Measurements from ENCODE around the gene IP6K3. TPM values are rescaled to one million over a fixed set of nuclear protein-coding genes. Genes with fewer than 3 reads are reported as not detected.

Gene IP6K3
- total RNA-seq, 5 donors from 2014 or later (not counting 1 experiment from before 2014, with no cell fraction given): not detected

DNA sequence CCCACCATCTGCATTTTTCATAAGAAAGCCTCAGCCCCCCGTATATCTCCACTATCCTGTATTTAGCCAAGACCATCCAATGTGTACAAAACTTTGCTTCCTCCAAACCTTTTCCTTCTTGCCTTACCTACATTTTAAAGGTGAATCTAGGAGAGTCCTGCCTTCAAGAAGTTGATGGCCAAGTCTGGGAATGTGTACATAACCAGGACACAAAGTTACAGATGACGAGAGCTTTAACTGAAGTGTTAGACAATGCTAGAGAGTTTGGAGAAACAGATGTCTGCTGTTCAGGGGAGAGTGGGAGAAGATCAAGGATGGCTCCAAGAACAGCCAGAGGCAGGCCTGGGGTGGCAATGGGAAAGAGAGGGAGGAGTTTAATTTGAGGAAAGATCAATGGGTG lies 32.9 kb downstream of the IP6K3 start:
- Histone ChIP-seq H3K27ac (ENCODE audit: low read length) (no peak overlapping the region), H3K27me3 (replicated peaks in 1 of 2; ENCODE audit: control insufficient read depth in 2 of 2, extremely low read depth in 1 of 2, insufficient read depth in 2 of 2, low read length in 1 of 2) (peaks cover 0 to 7% of the 10 kb centered on the region in 2 experiments), H3K4me3 (ENCODE audit: control insufficient read depth in 1 of 2, extremely low read depth in 1 of 2, low read length in 1 of 2) (no peak overlapping the region), H3K9me3 (no peaks in the 10 kb centered on the region), H3K4me1 (ENCODE audit: control insufficient read depth in 1 of 2, extremely low read depth in 1 of 2, insufficient read depth in 2 of 2, low read length in 2 of 2) (peaks cover 15 to 22% of the 10 kb centered on the region in 2 experiments), H3K36me3 (ENCODE audit: control insufficient read depth in 2 of 2, extremely low read depth in 1 of 2, insufficient read depth in 1 of 2, low read length in 1 of 2) (peaks cover 1 to 4% of the 10 kb centered on the region in 2 donors)
- Mint-ChIP-seq H3K27me3 (no peaks in the 10 kb centered on the region), H3K4me1 (peaks cover 25 to 27% (median 26%) of the 10 kb centered on the region in 3 donors), H3K27ac (no peak overlapping the region), H3K4me3 (no peak overlapping the region), H3K36me3 (peaks cover 9% of the 10 kb centered on the region), H3K9me3 (no peaks in the 10 kb centered on the region)
- CTCF ChIA-PET: no interaction called here
- DNase-seq: no peak
- POLR2A ChIA-PET: no interaction called here
- ATAC-seq (replicated peaks in 1 of 4): no peak
- 100% methylated on average over 1 of the region's 2 CpGs for WGBS (ENCODE audit: insufficient coverage)

DNA sequence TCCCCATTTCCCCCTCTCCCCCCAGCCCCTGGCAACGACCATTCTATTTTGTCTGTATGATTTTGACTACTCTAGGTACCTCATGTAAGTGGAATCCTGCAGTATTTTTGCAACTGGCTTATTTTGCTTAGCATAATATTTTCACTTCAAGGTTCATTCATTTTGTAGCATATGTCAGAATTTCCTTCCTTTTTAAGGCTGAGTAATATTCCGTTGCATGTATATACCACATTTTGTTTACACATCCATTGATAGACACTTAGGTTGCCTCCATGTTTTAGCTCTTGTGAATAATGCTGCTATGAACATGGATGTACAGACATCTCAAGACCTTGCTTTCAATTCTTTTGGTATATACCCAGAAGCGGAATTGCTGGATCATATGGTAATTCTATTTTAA lies 33.8 kb downstream of the IP6K3 start:
- Histone ChIP-seq H3K9me3 (no peaks in the 10 kb centered on the region), H3K4me1 (ENCODE audit: control insufficient read depth in 1 of 2, extremely low read depth in 1 of 2, insufficient read depth in 2 of 2, low read length in 2 of 2) (peaks cover 15 to 22% of the 10 kb centered on the region in 2 experiments), H3K4me3 (ENCODE audit: control insufficient read depth in 1 of 2, extremely low read depth in 1 of 2, low read length in 1 of 2) (no peak overlapping the region), H3K36me3 (ENCODE audit: control insufficient read depth in 2 of 2, extremely low read depth in 1 of 2, insufficient read depth in 1 of 2, low read length in 1 of 2) (peaks cover 4 to 10% of the 10 kb centered on the region in 2 donors), H3K27ac (ENCODE audit: low read length) (no peak overlapping the region), H3K27me3 (replicated peaks in 1 of 2; ENCODE audit: control insufficient read depth in 2 of 2, extremely low read depth in 1 of 2, insufficient read depth in 2 of 2, low read length in 1 of 2) (no peaks in the 10 kb centered on the region)
- DNase-seq (no peak), ATAC-seq (replicated peaks in 1 of 4) (no peak)
- ChIA-PET POLR2A (no interaction called here), CTCF (interaction anchor here in 1 of 2 donors (0.7 kb wide), 1 partner anchor 69 kb away, joined by 5 read pairs; no protein-coding TSS in a partner anchor)
- Mint-ChIP-seq H3K27me3 (no peaks in the 10 kb centered on the region), H3K36me3 (peaks cover 9% of the 10 kb centered on the region), H3K27ac (no peak overlapping the region), H3K4me1 (peaks cover 25 to 32% (median 27%) of the 10 kb centered on the region in 3 donors), H3K4me3 (no peak overlapping the region), H3K9me3 (no peaks in the 10 kb centered on the region)
- no CpG with 5 or more reads among the region's 3 CpGs for WGBS (ENCODE audit: insufficient coverage)

DNA sequence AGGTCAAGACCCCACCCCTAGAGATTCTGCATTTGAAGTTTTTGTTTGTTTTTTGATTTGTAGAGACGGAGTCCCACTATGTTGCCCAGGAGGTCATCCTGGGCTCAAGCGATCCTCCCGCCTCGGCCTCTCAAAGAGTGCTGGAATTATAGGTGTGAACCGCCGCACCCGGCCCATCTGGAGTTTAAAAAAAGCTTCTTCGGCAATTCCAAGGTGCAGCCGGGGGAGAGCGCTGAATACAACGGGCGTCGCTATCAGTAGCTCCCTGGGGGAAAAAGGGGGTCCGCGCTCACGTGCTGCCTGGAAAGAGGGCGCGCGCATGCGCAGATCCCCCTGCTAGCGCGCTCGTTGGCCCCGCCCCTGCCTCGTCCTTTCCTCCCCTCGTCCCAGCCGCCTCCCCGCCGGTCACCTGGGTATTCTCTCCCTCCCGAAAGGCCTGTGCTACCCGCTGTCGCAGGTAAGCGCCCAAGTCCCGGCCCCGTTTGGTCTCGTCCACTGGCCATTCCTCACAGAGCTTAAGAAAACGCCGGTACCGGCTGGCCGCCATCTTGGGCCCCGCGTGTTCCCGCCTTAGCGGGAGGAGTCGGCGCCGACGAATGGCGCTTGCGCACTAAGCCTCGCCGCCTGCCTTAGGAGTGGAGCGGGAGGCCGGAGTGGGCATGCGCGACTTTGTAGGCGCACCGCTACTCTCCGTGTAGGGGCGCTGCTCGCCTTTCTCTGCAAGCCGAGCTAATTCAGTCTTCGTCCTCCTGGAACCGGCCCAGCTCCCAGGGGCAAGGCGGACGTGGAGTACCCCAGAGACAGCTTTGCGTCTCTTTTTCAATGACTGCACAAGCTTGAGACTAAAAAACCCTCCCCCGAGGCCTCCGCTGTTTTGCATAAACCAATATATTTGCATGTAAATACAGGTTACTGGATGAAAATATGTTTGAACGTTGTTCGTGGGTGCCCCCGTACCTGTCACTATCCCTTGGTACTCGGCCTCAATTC lies 35.3 kb downstream of the IP6K3 start, which contains the start of gene UQCC2:
TSS of gene UQCC2 (minus strand) at position 561 of the 990 bp plus-strand sequence. CDS start at position 547, 14 bp downstream.
- no peaks in the 10 kb centered on the region for H3K27me3 ChIP-seq (replicated peaks in 1 of 2; ENCODE audit: control insufficient read depth in 2 of 2, extremely low read depth in 1 of 2, insufficient read depth in 2 of 2, low read length in 1 of 2)
- ChIA-PET POLR2A (interaction anchor here (0.5 to 0.9 kb wide), 11 partner anchors 9 to 1514 kb away, joined by 3 to 8 read pairs (median 4); no protein-coding TSS in a partner anchor), CTCF (interaction anchor here (0.5 to 1.6 kb wide), 30 partner anchors 10 to 1741 kb away, joined by 3 to 13 read pairs (median 3); partner anchors contain the start of genes BAK1 (in 1 of the 2) and ITPR3 (in 1 of the 2))
- H3K4me3 Mint-ChIP-seq: peak within 1 kb of the TSS; percentile 96 to 98 (median 98)
- H3K36me3 ChIP-seq (ENCODE audit: control insufficient read depth in 2 of 2, extremely low read depth in 1 of 2, insufficient read depth in 1 of 2, low read length in 1 of 2): peaks cover 4 to 11% of the 10 kb centered on the region in 2 donors
- peak; percentile 93 to 100 (median 96) for DNase-seq
- under 1% methylated on average over 62 of the region's 73 CpGs for WGBS (ENCODE audit: insufficient coverage)
- H3K27ac ChIP-seq (ENCODE audit: low read length): peak within 1 kb of the TSS; percentile 66
- H3K4me3 ChIP-seq (ENCODE audit: control insufficient read depth in 1 of 2, extremely low read depth in 1 of 2, low read length in 1 of 2): peak within 1 kb of the TSS; percentile 87 to 95
- peak; percentile 94 to 96 (median 94) for ATAC-seq (replicated peaks in 1 of 4)
- H3K4me1 ChIP-seq (ENCODE audit: control insufficient read depth in 1 of 2, extremely low read depth in 1 of 2, insufficient read depth in 2 of 2, low read length in 2 of 2): peaks cover 15 to 22% of the 10 kb centered on the region in 2 experiments
- peak within 1 kb of the TSS; percentile 95 to 98 for H3K27ac Mint-ChIP-seq
- H3K9me3 ChIP-seq: no peaks in the 10 kb centered on the region
- peaks cover 15% of the 10 kb centered on the region for H3K36me3 Mint-ChIP-seq
- H3K4me1 Mint-ChIP-seq: peaks cover 25 to 35% (median 27%) of the 10 kb centered on the region in 3 donors
- no peaks in the 10 kb centered on the region for H3K27me3 Mint-ChIP-seq
- H3K9me3 Mint-ChIP-seq: no peaks in the 10 kb centered on the region

DNA sequence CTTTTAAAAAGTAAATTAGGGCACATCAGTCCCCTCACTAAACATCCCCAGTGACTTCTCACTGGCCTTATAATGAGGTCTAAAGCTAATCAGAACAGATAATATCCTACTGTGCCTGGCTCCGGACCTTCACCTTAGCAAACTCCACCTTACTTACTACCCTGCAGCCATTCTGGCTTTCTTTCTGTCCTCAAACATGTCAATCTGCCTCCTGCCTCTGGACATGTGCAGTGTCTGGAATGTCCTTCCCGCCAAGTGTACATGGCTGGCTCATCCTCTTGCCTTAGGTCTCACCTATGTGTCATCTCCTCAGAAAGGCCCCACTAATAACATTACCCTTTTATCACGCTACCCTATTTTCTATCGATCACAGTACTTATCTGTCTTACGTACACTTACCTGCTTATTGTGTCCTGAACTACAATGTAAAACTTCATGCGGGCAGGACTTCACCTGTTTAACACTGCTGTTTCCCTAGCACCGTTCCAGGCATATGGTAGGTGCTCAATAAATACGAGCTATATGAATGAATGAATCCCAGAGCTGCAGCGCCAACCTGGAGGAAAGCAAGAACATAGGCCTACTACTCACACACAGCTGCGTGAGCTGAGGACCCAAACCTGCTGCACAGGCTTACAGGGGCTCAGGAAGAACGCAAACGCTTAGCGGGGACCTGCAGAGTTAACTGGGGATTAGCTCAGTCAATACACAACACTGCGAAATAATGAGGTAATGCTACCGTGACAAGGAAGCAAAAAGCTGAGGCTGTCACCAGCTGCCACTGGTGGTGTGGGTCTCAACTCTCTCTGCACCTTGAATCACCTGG lies 36.2 kb downstream of the IP6K3 start:
- Histone ChIP-seq H3K27ac (ENCODE audit: low read length) (no peak overlapping the region), H3K4me3 (ENCODE audit: control insufficient read depth in 1 of 2, extremely low read depth in 1 of 2, low read length in 1 of 2) (peak overlapping the region; percentile 87 to 95), H3K4me1 (ENCODE audit: control insufficient read depth in 1 of 2, extremely low read depth in 1 of 2, insufficient read depth in 2 of 2, low read length in 2 of 2) (peaks cover 15 to 22% of the 10 kb centered on the region in 2 experiments), H3K27me3 (replicated peaks in 1 of 2; ENCODE audit: control insufficient read depth in 2 of 2, extremely low read depth in 1 of 2, insufficient read depth in 2 of 2, low read length in 1 of 2) (no peaks in the 10 kb centered on the region), H3K36me3 (ENCODE audit: control insufficient read depth in 2 of 2, extremely low read depth in 1 of 2, insufficient read depth in 1 of 2, low read length in 1 of 2) (peaks cover 4 to 13% of the 10 kb centered on the region in 2 donors), H3K9me3 (no peaks in the 10 kb centered on the region)
- ATAC-seq (replicated peaks in 1 of 4) (no peak), DNase-seq (no peak)
- CTCF ChIA-PET: interaction anchor here (0.8 to 1.6 kb wide), 8 partner anchors 9 to 445 kb away, joined by 3 to 13 read pairs (median 4); partner anchors contain the start of genes BAK1 (in 1 of the 2) and ITPR3 (in 1 of the 2)
- H3K36me3 Mint-ChIP-seq: peaks cover 19% of the 10 kb centered on the region
- 91% methylated on average over 12 of the region's 15 CpGs for WGBS (ENCODE audit: insufficient coverage)
- no peaks in the 10 kb centered on the region for H3K9me3 Mint-ChIP-seq
- H3K27ac Mint-ChIP-seq: peak overlapping the region; percentile 95 to 98
- peak overlapping the region; percentile 96 to 98 (median 98) for H3K4me3 Mint-ChIP-seq
- POLR2A ChIA-PET: no interaction called here
- H3K4me1 Mint-ChIP-seq: peaks cover 25 to 35% (median 27%) of the 10 kb centered on the region in 3 donors
- H3K27me3 Mint-ChIP-seq: no peaks in the 10 kb centered on the region

DNA sequence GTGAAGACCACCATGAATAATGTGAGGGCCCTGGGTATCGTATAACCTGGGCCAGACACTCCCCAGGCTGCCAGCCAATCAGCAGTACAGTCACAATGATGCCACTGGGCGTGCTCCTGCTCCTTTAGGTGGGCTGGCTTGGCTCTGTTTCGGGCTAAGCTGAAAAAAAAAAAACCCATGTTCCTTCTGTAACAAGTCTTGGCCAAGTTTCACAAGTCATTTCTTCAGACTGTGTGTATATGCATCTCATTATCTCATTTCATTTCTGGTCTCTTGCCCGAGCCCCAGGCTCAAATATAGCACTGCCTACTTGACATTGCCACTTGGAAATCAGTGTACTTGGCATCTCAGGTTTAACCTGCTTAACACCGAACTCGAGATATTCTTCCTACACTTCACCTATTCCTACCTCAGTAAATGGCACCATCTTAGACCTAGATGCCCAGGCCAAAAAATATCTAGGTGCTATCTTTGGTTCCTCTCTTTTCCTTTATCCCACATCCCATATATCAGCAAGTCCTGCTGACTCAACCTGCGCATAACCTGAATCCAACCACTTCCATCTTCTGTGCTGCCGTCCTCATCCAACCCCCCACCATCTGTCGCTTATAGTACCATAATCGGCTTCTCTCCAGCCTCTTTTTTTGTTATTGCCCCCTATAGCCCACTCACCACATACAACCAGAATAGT lies 37.0 kb downstream of the IP6K3 start:
- H3K27me3 ChIP-seq (replicated peaks in 1 of 2; ENCODE audit: control insufficient read depth in 2 of 2, extremely low read depth in 1 of 2, insufficient read depth in 2 of 2, low read length in 1 of 2): no peaks in the 10 kb centered on the region
- DNase-seq (no peak), ATAC-seq (replicated peaks in 1 of 4) (no peak)
- H3K27ac ChIP-seq (ENCODE audit: low read length): no peak overlapping the region
- Mint-ChIP-seq H3K27ac (no peak overlapping the region), H3K27me3 (no peaks in the 10 kb centered on the region), H3K36me3 (peaks cover 19% of the 10 kb centered on the region), H3K9me3 (no peaks in the 10 kb centered on the region), H3K4me3 (peak overlapping the region in 2 of 3 donors; percentile 52 to 98), H3K4me1 (peaks cover 25 to 35% (median 27%) of the 10 kb centered on the region in 3 donors)
- no peaks in the 10 kb centered on the region for H3K9me3 ChIP-seq
- peaks cover 4 to 13% of the 10 kb centered on the region in 2 donors for H3K36me3 ChIP-seq (ENCODE audit: control insufficient read depth in 2 of 2, extremely low read depth in 1 of 2, insufficient read depth in 1 of 2, low read length in 1 of 2)
- 98% methylated on average over 10 of the region's 10 CpGs for WGBS (ENCODE audit: insufficient coverage)
- POLR2A ChIA-PET: interaction anchor here in 1 of 2 donors (0.6 kb wide), 1 partner anchor 854 kb away, joined by 4 read pairs; no protein-coding TSS in a partner anchor
- no peak overlapping the region for H3K4me3 ChIP-seq (ENCODE audit: control insufficient read depth in 1 of 2, extremely low read depth in 1 of 2, low read length in 1 of 2)
- H3K4me1 ChIP-seq (ENCODE audit: control insufficient read depth in 1 of 2, extremely low read depth in 1 of 2, insufficient read depth in 2 of 2, low read length in 2 of 2): peaks cover 15 to 22% of the 10 kb centered on the region in 2 experiments
- CTCF ChIA-PET: interaction anchor here (0.8 to 1.1 kb wide), 2 partner anchors 9 to 124 kb away, joined by 3 read pairs; no protein-coding TSS in a partner anchor
